ENCODE data around the gene RAB42.

Gene RAB42

GRCh38 chr1:28642056-28642846 is 50.2 kb downstream of the RAB42 start:
- TF ChIP-seq, protein P1, sequence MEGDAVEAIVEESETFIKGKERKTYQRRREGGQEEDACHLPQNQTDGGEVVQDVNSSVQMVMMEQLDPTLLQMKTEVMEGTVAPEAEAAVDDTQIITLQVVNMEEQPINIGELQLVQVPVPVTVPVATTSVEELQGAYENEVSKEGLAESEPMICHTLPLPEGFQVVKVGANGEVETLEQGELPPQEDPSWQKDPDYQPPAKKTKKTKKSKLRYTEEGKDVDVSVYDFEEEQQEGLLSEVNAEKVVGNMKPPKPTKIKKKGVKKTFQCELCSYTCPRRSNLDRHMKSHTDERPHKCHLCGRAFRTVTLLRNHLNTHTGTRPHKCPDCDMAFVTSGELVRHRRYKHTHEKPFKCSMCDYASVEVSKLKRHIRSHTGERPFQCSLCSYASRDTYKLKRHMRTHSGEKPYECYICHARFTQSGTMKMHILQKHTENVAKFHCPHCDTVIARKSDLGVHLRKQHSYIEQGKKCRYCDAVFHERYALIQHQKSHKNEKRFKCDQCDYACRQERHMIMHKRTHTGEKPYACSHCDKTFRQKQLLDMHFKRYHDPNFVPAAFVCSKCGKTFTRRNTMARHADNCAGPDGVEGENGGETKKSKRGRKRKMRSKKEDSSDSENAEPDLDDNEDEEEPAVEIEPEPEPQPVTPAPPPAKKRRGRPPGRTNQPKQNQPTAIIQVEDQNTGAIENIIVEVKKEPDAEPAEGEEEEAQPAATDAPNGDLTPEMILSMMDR (IDR thresholded peaks at IDR 0.05; ENCODE audit: insufficient read depth, low read length, poor library complexity, severe bottlenecking): no peak
- peak overlapping the region; percentile 95 for H3K4me3 ChIP-seq (replicated peaks; ENCODE audit: low read depth, low read length)
- DNase-seq (ENCODE audit: extremely low read depth, insufficient read length): no peak
- no peaks in the 10 kb centered on the region for H3K27me3 ChIP-seq (replicated peaks; ENCODE audit: control insufficient read depth, insufficient read depth, low read length)
- H3K36me3 ChIP-seq (ENCODE audit: control insufficient read depth, insufficient read depth, low read length): no peaks in the 10 kb centered on the region

DNA sequence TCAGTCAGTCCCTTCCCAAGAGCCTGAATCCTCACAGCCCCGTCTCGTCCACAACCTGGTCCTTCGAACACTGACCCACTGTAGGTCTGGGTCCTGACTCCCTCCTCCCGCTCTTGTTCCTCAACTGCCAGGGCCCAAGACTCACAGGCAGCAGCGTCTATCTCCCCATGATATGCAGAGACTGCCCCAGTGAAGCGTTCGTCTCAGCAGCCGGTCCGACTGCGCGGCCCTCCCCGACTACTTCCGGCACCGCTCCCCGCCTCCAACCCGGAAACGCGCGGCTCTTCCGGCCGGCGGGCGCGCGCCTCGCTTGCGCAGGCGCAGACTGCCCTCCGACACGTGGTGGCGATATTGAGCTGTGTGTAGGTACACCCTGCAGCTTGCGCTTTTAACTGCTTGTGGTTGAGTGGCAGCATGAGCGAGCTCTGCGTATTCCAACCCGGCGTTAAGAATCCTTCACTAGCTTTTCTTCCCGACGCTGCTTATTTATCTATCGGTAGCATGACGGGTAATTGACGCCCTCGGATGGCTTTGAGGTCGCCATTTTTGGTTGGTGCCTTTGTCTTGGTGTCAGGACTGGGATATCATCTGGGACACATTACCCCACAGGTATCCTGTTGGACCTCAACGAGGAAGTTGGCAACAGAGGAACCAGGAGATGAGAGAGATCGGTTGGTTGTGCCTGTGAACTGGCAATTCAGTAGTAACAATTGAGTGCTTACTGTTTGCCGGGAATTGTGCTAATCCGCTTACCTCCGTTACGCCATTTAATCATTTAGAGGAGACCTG is 51.0 kb downstream of the RAB42 start, which contains the start of gene TAF12:
Gene TAF12, minus strand, starts transcription at position 221 of the 789 bp plus-strand sequence. CDS start 20,986 bp downstream, outside the sequence.
- DNase-seq (ENCODE audit: extremely low read depth, insufficient read length): peak; percentile 100
- no peaks in the 10 kb centered on the region for H3K27me3 ChIP-seq (replicated peaks; ENCODE audit: control insufficient read depth, insufficient read depth, low read length)
- H3K36me3 ChIP-seq (ENCODE audit: control insufficient read depth, insufficient read depth, low read length): no peaks in the 10 kb centered on the region
- TF ChIP-seq, protein P1 (IDR thresholded peaks at IDR 0.05; ENCODE audit: insufficient read depth, low read length, poor library complexity, severe bottlenecking): peak; percentile 48
- H3K4me3 ChIP-seq (replicated peaks; ENCODE audit: low read depth, low read length): peak within 1 kb of the TSS; percentile 95

- DNase-seq (ENCODE audit: extremely low read depth, insufficient read length): no peak
- no peaks in the 10 kb centered on the region for H3K36me3 ChIP-seq (ENCODE audit: control insufficient read depth, insufficient read depth, low read length)
- no peaks in the 10 kb centered on the region for H3K27me3 ChIP-seq (replicated peaks; ENCODE audit: control insufficient read depth, insufficient read depth, low read length)
- H3K4me3 ChIP-seq (replicated peaks; ENCODE audit: low read depth, low read length): no peak overlapping the region
- TF ChIP-seq, protein P1 (IDR thresholded peaks at IDR 0.05; ENCODE audit: insufficient read depth, low read length, poor library complexity, severe bottlenecking): no peak
Measured at GRCh38 chr1:28644494-28644893, 52.4 kb downstream of the RAB42 start.

Data from GM06990 (cell line).